ENCODE data around the gene CATSPERZ. TPM values are rescaled to one million over a fixed set of nuclear protein-coding genes. Genes with fewer than 3 reads are reported as not detected.

The CATSPERZ gene
- total and polyA plus RNA-seq, 9 of the 15 experiments (the other 6 are each of a cell fraction or from before 2014, with no cell fraction given), result 0.86 to 8.5 (median 3.5) TPM

- TF ChIP-seq, protein P1, sequence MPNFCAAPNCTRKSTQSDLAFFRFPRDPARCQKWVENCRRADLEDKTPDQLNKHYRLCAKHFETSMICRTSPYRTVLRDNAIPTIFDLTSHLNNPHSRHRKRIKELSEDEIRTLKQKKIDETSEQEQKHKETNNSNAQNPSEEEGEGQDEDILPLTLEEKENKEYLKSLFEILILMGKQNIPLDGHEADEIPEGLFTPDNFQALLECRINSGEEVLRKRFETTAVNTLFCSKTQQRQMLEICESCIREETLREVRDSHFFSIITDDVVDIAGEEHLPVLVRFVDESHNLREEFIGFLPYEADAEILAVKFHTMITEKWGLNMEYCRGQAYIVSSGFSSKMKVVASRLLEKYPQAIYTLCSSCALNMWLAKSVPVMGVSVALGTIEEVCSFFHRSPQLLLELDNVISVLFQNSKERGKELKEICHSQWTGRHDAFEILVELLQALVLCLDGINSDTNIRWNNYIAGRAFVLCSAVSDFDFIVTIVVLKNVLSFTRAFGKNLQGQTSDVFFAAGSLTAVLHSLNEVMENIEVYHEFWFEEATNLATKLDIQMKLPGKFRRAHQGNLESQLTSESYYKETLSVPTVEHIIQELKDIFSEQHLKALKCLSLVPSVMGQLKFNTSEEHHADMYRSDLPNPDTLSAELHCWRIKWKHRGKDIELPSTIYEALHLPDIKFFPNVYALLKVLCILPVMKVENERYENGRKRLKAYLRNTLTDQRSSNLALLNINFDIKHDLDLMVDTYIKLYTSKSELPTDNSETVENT (CRISPR knock-in tag; IDR thresholded peaks at IDR 0.05), result no peak
- no peak for TF ChIP-seq STAT5B (CRISPR knock-in tag; IDR thresholded peaks at IDR 0.05)
- TF ChIP-seq MAFF (IDR thresholded peaks at IDR 0.05; ENCODE audit: low read length), result 0 out of 2 replicates have a peak, but pooled peaks have one; percentile 8
- TF ChIP-seq ZZZ3 (IDR thresholded peaks at IDR 0.05), result no peak
- TF ChIP-seq ZFP91 (CRISPR knock-in tag; IDR thresholded peaks at IDR 0.05), result no peak
- TF ChIP-seq FOXJ2 (tag; IDR thresholded peaks at IDR 0.05), result 0 out of 2 replicates have a peak, but pooled peaks have one; percentile 69
- no peak for TF ChIP-seq CBX5 (IDR thresholded peaks at IDR 0.05; ENCODE audit: borderline replicate concordance, low read depth)
- TF ChIP-seq RBM39 (optimal IDR thresholded peaks at IDR 0.05; ENCODE audit: low read depth, low read length), result no peak
- 0 out of 2 replicates have a peak, but pooled peaks have one; percentile 63 for TF ChIP-seq SREBF1 (IDR thresholded peaks at IDR 0.05; ENCODE audit: borderline replicate concordance, low read depth, low read length)
- no peak for TF ChIP-seq RFX7 (CRISPR knock-in tag; IDR thresholded peaks at IDR 0.05)
- no peak for TF ChIP-seq PRPF4 (IDR thresholded peaks at IDR 0.05; ENCODE audit: insufficient read depth, low read depth, low read length, poor library complexity, severe bottlenecking)
- TF ChIP-seq SAP30 (IDR thresholded peaks at IDR 0.05; ENCODE audit: borderline replicate concordance, insufficient read depth, low read depth, low read length, poor library complexity, severe bottlenecking), result no peak
- no peak for TF ChIP-seq PHTF2 (CRISPR knock-in tag; IDR thresholded peaks at IDR 0.05)
- TF ChIP-seq GATA2 (CRISPR knock-in tag; IDR thresholded peaks at IDR 0.05), result no peak
- no peak for TF ChIP-seq MTA1 (IDR thresholded peaks at IDR 0.05; ENCODE audit: borderline replicate concordance)
- TF ChIP-seq, protein P2, sequence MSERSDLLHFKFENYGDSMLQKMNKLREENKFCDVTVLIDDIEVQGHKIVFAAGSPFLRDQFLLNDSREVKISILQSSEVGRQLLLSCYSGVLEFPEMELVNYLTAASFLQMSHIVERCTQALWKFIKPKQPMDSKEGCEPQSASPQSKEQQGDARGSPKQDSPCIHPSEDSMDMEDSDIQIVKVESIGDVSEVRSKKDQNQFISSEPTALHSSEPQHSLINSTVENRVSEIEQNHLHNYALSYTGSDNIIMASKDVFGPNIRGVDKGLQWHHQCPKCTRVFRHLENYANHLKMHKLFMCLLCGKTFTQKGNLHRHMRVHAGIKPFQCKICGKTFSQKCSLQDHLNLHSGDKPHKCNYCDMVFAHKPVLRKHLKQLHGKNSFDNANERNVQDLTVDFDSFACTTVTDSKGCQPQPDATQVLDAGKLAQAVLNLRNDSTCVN (CRISPR knock-in tag; IDR thresholded peaks at IDR 0.05), result 0 out of 2 replicates have a peak, but pooled peaks have one; percentile 3
- TF ChIP-seq ZBTB33 (CRISPR knock-in tag; IDR thresholded peaks at IDR 0.05), result no peak
- TF ChIP-seq ZBTB49 (CRISPR knock-in tag; IDR thresholded peaks at IDR 0.05; ENCODE audit: borderline replicate concordance), result no peak; the same call in 1 of the 2 replicates
Observed at GRCh38 chr11:64269540-64270220, 30.5 kb upstream of the CATSPERZ start (continued).
